GM23248 (cell line): Measurements from ENCODE around the gene GEMIN7. TPM values are rescaled to one million over a fixed set of nuclear protein-coding genes. Genes with fewer than 3 reads are reported as not detected.
A peak's percentile ranks its signal among the peaks of the same experiment; 100 is the strongest.

Experiments
- DNase-seq: peaks from one replicate; pipeline ENCODE4 v3.0.0-alpha.2; 2015
- H2AFZ ChIP-seq: fragments of 200-600 bp; sonication (generic); 2 replicates; pipeline ENCODE4 v1.6.1; 2016; ENCODE audit warnings: antibody characterized with exemption
- H3F3A ChIP-seq: fragments of 200-600 bp; sonication (generic); 2 replicates; pipeline ENCODE4 v1.6.1; 2016; ENCODE audit warnings: mild to moderate bottlenecking, antibody characterized with exemption, mixed run types; ENCODE audit not compliant: insufficient read depth
- H3K27ac ChIP-seq: fragments of 200-600 bp; sonication (generic); 2 replicates; pipeline ENCODE4 v1.5.1; 2016; ENCODE audit warnings: mild to moderate bottlenecking
- H3K27me3 ChIP-seq: fragments of 200-600 bp; sonication (generic); replicated peaks from 2 replicates; pipeline ENCODE4 v1.6.1; 2016; ENCODE audit warnings: mild to moderate bottlenecking; ENCODE audit not compliant: insufficient read depth
- H3K36me3 ChIP-seq: fragments of 200-600 bp; sonication (generic); 2 replicates; pipeline ENCODE4 v1.6.1; 2016; ENCODE audit warnings: low read depth, mild to moderate bottlenecking
- H3K4me1 ChIP-seq: fragments of 200-600 bp; sonication (generic); 2 replicates; pipeline ENCODE4 v1.6.1; 2016; ENCODE audit warnings: mild to moderate bottlenecking; ENCODE audit not compliant: insufficient read depth
- H3K4me2 ChIP-seq: fragments of 200-600 bp; sonication (generic); one replicate; pipeline ENCODE4 v1.6.1; 2016; ENCODE audit warnings: mild to moderate bottlenecking; ENCODE audit not compliant: unreplicated experiment
- H3K4me3 ChIP-seq: fragments of 200-600 bp; sonication (generic); 2 replicates; pipeline ENCODE4 v1.5.1; 2016; ENCODE audit warnings: mild to moderate bottlenecking
- H3K79me2 ChIP-seq: fragments of 200-600 bp; sonication (generic); 2 replicates; pipeline ENCODE4 v1.6.1; 2016; ENCODE audit warnings: mild to moderate bottlenecking; ENCODE audit not compliant: insufficient read depth
- H3K9ac ChIP-seq: fragments of 200-600 bp; sonication (generic); 2 replicates; pipeline ENCODE4 v1.6.1; 2016; ENCODE audit warnings: mild to moderate bottlenecking
- H3K9me2 ChIP-seq: fragments of 200-600 bp; sonication (generic); 2 replicates; pipeline ENCODE4 v1.6.1; 2016; ENCODE audit warnings: mixed run types, mild to moderate bottlenecking, moderate library complexity; ENCODE audit not compliant: insufficient read depth
- H3K9me3 ChIP-seq: fragments of 200-600 bp; sonication (generic); one replicate; pipeline ENCODE4 v1.6.1; 2017; ENCODE audit warnings: low read depth
- H4K20me1 ChIP-seq: fragments of 200-600 bp; sonication (generic); 2 replicates; pipeline ENCODE4 v1.6.0; 2016; ENCODE audit not compliant: insufficient read depth
- EZH2 ChIP-seq: fragments of 200-600 bp; sonication (generic); IDR thresholded peaks from 2 replicates; pipeline ENCODE4 v1.6.1; 2018; ENCODE audit warnings: antibody characterized with exemption, mild to moderate bottlenecking; ENCODE audit not compliant: insufficient read depth, poor library complexity, severe bottlenecking
- EZH2phosphoT487 ChIP-seq: fragments of 200-600 bp; sonication (generic); IDR thresholded peaks from 2 replicates; pipeline ENCODE4 v1.6.1; 2018; ENCODE audit warnings: antibody characterized with exemption, moderate library complexity, mild to moderate bottlenecking, low read depth; ENCODE audit not compliant: insufficient read depth
- WGBS, 2 experiments: methylation state at CpG; one replicate each; pipeline ENCODE4 v1.1.6; 2015 to 2017; ENCODE audit warnings: low lambda C conversion rate in 2 of 2, low coverage in 1 of 2; ENCODE audit errors: missing lambda C conversion rate in 2 of 2; 5-methylcytosine and 5-hydroxymethylcytosine counted together
- in situ Hi-C: fragments of 300-500 bp; cut with MboI; formaldehyde crosslinking; loops from 2 replicates; pipeline ENCODE4 v1.15.0; 2020
- polyA plus RNA-seq: library from polyadenylated mRNA; unstranded; fragments of >200 nt; fragmentation: Nextera tagmentation; extraction: Ambion mirVana; gene quantifications from 2 replicates; pipeline ENCODE4 v1.2.1, GENCODE V29; 2016
- total RNA-seq: library from RNA; depleted of rRNA; stranded (reverse); fragments of >200 nt; shearing (Covaris generic); gene quantifications from 2 replicates; pipeline ENCODE4 v1.2.3, GENCODE V29; 2014

The GEMIN7 gene
- total and polyA plus RNA-seq, 2 experiments from 2014 or later = 25.3 to 48.4 TPM

DNA sequence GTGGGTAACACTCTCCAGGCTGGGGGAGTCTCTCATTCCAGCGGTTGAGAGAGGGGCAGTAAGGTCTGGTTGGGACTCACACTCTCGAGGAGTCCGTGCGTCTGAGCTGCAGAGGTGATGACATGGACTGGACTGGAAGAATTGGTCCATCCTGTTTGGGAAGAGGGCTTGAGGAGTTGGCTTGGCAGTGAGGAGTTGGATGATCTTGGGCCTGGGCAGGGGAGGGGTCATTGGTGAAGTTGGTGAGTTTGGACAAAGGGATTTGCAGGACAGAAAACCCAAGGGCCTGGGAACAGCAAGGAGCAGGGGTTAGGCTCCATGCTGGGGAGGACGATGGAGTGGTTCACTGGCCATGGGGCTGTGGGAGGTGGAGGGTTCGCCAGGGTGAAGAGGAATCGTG, 17.6 kb downstream of the GEMIN7 start:
- 68 to 77% methylated on average over 7 of the region's 7 CpGs for WGBS, 2 experiments

DNA sequence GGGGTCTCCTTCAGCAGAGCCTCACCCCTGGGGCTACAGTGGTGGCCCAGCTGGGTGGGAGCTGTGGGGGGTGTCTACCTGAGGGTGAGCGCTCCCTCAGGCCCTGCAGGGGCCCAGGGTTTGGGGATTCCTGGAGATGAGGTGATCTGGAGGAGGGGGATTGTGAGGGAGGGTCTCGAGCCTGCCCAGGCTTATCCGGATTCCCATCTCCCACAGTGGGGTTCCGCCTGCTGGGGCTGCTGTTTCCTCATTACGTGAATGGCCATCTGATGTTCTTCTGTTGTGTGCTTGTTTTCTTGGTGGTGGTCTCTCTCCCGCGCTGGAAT, 18.4 kb downstream of the GEMIN7 start:
- DNase-seq = no peak
- H3K79me2 ChIP-seq = peaks cover 93% of the 10 kb centered on the region
- in situ Hi-C loops = no loop called here
- no peak overlapping the region for H3K4me2 ChIP-seq
- peaks cover 7% of the 10 kb centered on the region; the same call in 1 of the 2 replicates for H4K20me1 ChIP-seq
- no peak for TF ChIP-seq EZH2
- no peak for TF ChIP-seq EZH2phosphoT487
- no peak overlapping the region for H2AFZ ChIP-seq
- 91 to 92% methylated on average over 4 to 7 of the region's 7 CpGs for WGBS, 2 experiments
- no peak overlapping the region for H3K4me3 ChIP-seq
- no peaks in the 10 kb centered on the region for H3K9me2 ChIP-seq
- peak overlapping the region; percentile 81 for H3K27ac ChIP-seq
- H3K4me1 ChIP-seq = peaks cover 19% of the 10 kb centered on the region
- H3K36me3 ChIP-seq = no peaks in the 10 kb centered on the region
- peaks cover 7% of the 10 kb centered on the region; the same call in 1 of the 2 replicates for H3F3A ChIP-seq
- peak overlapping the region; percentile 71; the same call in 1 of the 2 replicates for H3K9ac ChIP-seq
- no peaks in the 10 kb centered on the region for H3K27me3 ChIP-seq
- H3K9me3 ChIP-seq = no peaks in the 10 kb centered on the region

More for the DNA sequence above, 17.6 kb downstream of the GEMIN7 start:
- no peak overlapping the region for H3K4me3 ChIP-seq
- H3K9me3 ChIP-seq = no peaks in the 10 kb centered on the region
- no peak overlapping the region for H3K4me2 ChIP-seq
- H3K27me3 ChIP-seq = no peaks in the 10 kb centered on the region
- H3K9me2 ChIP-seq = no peaks in the 10 kb centered on the region
- H3K27ac ChIP-seq = no peak overlapping the region
- no peak overlapping the region for H2AFZ ChIP-seq
- TF ChIP-seq EZH2phosphoT487 = no peak
- TF ChIP-seq EZH2 = no peak
- peaks cover 7% of the 10 kb centered on the region; the same call in 1 of the 2 replicates for H3F3A ChIP-seq
- peaks cover 19% of the 10 kb centered on the region for H3K4me1 ChIP-seq
- no peak for DNase-seq
- peaks cover 7% of the 10 kb centered on the region; the same call in 1 of the 2 replicates for H4K20me1 ChIP-seq
- in situ Hi-C loops = no loop called here
- no peak overlapping the region for H3K9ac ChIP-seq
- H3K79me2 ChIP-seq = peaks cover 86% of the 10 kb centered on the region
- no peaks in the 10 kb centered on the region for H3K36me3 ChIP-seq

GRCh38 chr19:45097776-45098520, 18.9 kb downstream of the GEMIN7 start:
- Histone ChIP-seq H3K27ac (peak overlapping the region; percentile 81), H3K9ac (peak overlapping the region; percentile 71), H3K27me3 (no peaks in the 10 kb centered on the region), H3F3A (peaks cover 7% of the 10 kb centered on the region; the same call in 1 of the 2 replicates), H3K9me2 (no peaks in the 10 kb centered on the region), H3K36me3 (no peaks in the 10 kb centered on the region), H3K4me3 (0 out of 2 replicates have a peak overlapping the region, but pooled peaks have one; percentile 10), H2AFZ (no peak overlapping the region), H3K9me3 (no peaks in the 10 kb centered on the region), H3K79me2 (peaks cover 99% of the 10 kb centered on the region), H3K4me2 (peak overlapping the region; percentile 49), H3K4me1 (peaks cover 19% of the 10 kb centered on the region), H4K20me1 (peaks cover 10% of the 10 kb centered on the region)
- whole genome bisulfite sequencing, 2 experiments = 42 to 46% methylated on average over 16 of the region's 16 CpGs
- in situ Hi-C loops = no loop called here
- peak; percentile 97 for DNase-seq
- no peak for TF ChIP-seq EZH2phosphoT487
- TF ChIP-seq EZH2 = no peak

DNA sequence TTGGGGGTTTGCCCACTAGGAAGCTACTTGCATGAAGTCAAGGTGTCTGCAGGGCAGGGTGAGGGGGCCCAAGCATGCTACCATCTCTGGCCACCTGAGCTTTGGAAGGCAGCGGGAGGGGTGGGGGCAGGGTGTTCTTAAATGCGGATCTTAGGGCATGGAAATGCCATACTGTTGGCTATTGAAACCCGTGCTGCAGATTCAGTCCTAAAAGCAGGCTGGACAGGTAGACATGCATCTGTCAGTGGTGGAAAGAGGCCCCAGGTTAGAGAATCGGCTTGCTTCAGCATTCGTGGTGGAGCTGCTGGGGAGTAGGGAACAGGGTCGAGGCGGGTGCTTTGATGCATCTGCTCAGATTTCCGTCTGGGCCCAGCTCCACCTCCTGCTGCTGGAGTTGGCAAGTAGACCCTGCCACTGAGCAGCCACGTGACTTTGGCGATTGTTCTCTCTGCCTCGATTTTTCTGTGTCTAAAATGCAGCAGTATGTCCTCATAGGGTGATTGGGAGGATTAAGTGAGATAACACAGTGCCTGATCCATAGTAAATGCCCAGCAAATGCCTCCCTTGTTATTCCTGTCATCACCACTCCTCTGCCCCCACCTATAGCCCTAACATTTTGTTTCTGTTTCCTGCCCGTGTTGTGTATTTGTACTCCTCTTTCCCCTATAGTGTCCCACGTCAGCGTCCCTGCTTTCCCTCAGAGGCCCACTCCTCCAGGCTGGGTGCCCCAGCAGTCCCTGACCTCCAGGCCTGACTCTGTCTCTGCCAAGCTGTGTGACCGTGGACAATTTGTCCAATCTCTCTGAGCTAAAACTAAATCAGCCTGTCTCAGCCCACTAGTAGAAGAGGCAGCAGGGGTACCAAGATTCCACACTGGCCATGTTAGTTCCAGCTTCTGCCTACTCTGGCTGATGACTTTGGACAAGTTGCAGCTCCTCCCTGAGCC, 19.7 kb downstream of the GEMIN7 start:
- H3K36me3 ChIP-seq = no peaks in the 10 kb centered on the region
- no peak for TF ChIP-seq EZH2
- H3K79me2 ChIP-seq = peaks cover 100% of the 10 kb centered on the region
- DNase-seq = peak; percentile 48
- H2AFZ ChIP-seq = no peak overlapping the region
- no peaks in the 10 kb centered on the region for H3K9me3 ChIP-seq
- H3K9ac ChIP-seq = peak overlapping the region; percentile 25; the same call in 1 of the 2 replicates
- no peaks in the 10 kb centered on the region for H3K27me3 ChIP-seq
- in situ Hi-C loops = no loop called here
- H3K4me1 ChIP-seq = peaks cover 19% of the 10 kb centered on the region
- H3K9me2 ChIP-seq = no peaks in the 10 kb centered on the region
- H3K4me3 ChIP-seq = peak overlapping the region; percentile 11; the same call in 1 of the 2 replicates
- peaks cover 11% of the 10 kb centered on the region for H4K20me1 ChIP-seq
- peak overlapping the region; percentile 81 for H3K27ac ChIP-seq
- WGBS, 2 experiments = 20 to 22% methylated on average over 15 of the region's 15 CpGs
- peaks cover 7% of the 10 kb centered on the region; the same call in 1 of the 2 replicates for H3F3A ChIP-seq
- H3K4me2 ChIP-seq = peak overlapping the region; percentile 49
